ENCODE data around the gene RHBDF2.

DNA sequence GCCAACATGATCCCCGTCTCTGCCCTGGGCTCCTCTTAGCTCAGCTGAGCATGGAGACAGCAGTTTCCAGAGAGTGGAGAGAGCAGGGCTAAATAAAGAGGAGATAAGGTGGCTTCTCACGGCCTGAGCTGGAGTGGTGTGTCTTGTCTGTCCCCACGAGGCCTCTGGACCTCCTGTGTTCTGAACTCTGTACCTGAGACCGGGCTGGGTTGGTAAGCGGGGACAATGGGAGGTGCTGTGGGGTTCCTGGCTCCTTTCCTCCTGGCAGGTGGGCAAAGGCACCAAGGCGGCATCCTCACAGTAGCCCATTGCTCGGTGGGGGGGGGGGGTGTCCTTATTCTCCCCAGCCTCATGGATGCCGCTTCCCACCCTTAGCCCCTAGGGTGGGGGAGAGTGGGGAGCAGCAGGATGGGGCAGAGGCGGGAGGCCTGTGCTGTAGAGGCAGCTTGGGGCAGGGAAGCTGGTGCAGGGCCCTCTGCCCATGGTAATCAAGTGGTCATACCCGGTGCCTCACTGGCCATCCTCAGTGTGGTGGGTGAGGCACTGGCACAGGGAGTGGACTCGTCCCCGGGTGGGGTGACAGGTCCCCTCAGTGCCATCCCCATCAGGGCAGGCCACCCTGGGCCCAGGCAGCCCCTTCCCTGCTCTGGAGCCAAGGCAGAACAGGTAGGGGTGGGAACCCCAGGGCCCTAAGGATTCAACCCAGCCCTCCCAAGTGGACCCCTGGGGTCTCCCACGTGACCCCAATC is 31.1 kb downstream of the RHBDF2 start:
- TF ChIP-seq, protein P1, sequence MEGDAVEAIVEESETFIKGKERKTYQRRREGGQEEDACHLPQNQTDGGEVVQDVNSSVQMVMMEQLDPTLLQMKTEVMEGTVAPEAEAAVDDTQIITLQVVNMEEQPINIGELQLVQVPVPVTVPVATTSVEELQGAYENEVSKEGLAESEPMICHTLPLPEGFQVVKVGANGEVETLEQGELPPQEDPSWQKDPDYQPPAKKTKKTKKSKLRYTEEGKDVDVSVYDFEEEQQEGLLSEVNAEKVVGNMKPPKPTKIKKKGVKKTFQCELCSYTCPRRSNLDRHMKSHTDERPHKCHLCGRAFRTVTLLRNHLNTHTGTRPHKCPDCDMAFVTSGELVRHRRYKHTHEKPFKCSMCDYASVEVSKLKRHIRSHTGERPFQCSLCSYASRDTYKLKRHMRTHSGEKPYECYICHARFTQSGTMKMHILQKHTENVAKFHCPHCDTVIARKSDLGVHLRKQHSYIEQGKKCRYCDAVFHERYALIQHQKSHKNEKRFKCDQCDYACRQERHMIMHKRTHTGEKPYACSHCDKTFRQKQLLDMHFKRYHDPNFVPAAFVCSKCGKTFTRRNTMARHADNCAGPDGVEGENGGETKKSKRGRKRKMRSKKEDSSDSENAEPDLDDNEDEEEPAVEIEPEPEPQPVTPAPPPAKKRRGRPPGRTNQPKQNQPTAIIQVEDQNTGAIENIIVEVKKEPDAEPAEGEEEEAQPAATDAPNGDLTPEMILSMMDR (IDR thresholded peaks at IDR 0.05): no peak
- no peak for TF ChIP-seq POLR2A (IDR thresholded peaks at IDR 0.05)
